GM12878 (cell line): Measurements from ENCODE around the gene CFHR2. TPM values are rescaled to one million over a fixed set of nuclear protein-coding genes. Genes with fewer than 3 reads are reported as not detected.

ENCODE experiments used
- ATAC-seq: fragments of 200-7000 bp; cut with Tn5 transposase; 3 replicates; pipeline ENCODE4 v1.9.1; 2020; ENCODE audit warnings: mild to moderate bottlenecking, moderate library complexity
- BruUV-seq: library from RNA; stranded (reverse); fragments of 400-500 nt; replicated peaks from 2 replicates; lab custom pipeline; 2021; lab: Mats Ljungman, UMichigan
- CTCF ChIA-PET: fragments of 300-600 bp; sonication (Branson Sonifier 250); formaldehyde crosslinking; extraction: SDS; loops from one replicate; lab custom pipeline; 2021; ENCODE audit warnings: inconsistent platforms; lab: Yijun Ruan, JAX
- POLR2A ChIA-PET: fragments of 350-600 bp; formaldehyde crosslinking; extraction: SDS; loops from one replicate; lab custom pipeline; 2021; ENCODE audit warnings: inconsistent platforms; lab: Charles Lee
- RAD21 ChIA-PET: fragments of 300-600 bp; sonication (Branson Sonifier 250); formaldehyde crosslinking; loops from one replicate; lab custom pipeline; 2023; ENCODE audit warnings: antibody characterized with exemption; ENCODE audit not compliant: unreplicated experiment; lab: Charles Lee
- SMC1A ChIA-PET: fragments of 300-600 bp; sonication (Branson Sonifier 250); formaldehyde crosslinking; loops from one replicate; lab custom pipeline; 2023; ENCODE audit not compliant: unreplicated experiment, uncharacterized antibody; lab: Charles Lee
- DNase-seq: peaks from one replicate; pipeline ENCODE4 v3.0.0-alpha.2; 2011; ENCODE audit warnings: low read depth, low spot score
- FAIRE-seq: peaks from 3 replicates; lab custom pipeline; 2011; peaks lifted over from hg19 to GRCh38; lab: Jason Lieb, UNC
- H2AFZ ChIP-seq: 2 replicates; pipeline ENCODE4 v1.6.0; 2011; ENCODE audit warnings: low read depth, low read length, control low read depth; ENCODE audit not compliant: control insufficient read depth
- H3K27ac ChIP-seq: 2 replicates; pipeline ENCODE4 v1.5.1; 2011; ENCODE audit warnings: control low read depth; ENCODE audit not compliant: control insufficient read depth, insufficient read depth
- H3K27me3 ChIP-seq, 2 experiments: replicated peaks in 1 of 2; 2 replicates each; pipeline versions ENCODE4 v1.6.0 to v1.6.1; 2011; ENCODE audit warnings: low read length in 1 of 2; ENCODE audit not compliant: control insufficient read depth in 2 of 2, insufficient read depth in 2 of 2
- H3K36me3 ChIP-seq, 2 experiments: 2 replicates each; pipeline ENCODE4 v1.5.1; 2011; ENCODE audit warnings: low read length in 1 of 2; ENCODE audit not compliant: control insufficient read depth in 2 of 2, insufficient read depth in 2 of 2
- H3K4me1 ChIP-seq: 2 replicates; pipeline ENCODE4 v1.6.1; 2011; ENCODE audit warnings: mild to moderate bottlenecking, low read length, moderate library complexity, mixed read lengths; ENCODE audit not compliant: control insufficient read depth, insufficient read depth
- H3K4me2 ChIP-seq: 2 replicates; pipeline ENCODE4 v1.6.0; 2011; ENCODE audit warnings: control low read depth; ENCODE audit not compliant: control insufficient read depth, insufficient read depth
- H3K4me3 ChIP-seq: fragments of 200-600 bp; sonication (generic); 2 replicates; pipeline ENCODE4 v1.5.1; 2016
- H3K79me2 ChIP-seq: 2 replicates; pipeline ENCODE4 v1.6.0; 2011; ENCODE audit warnings: low read length; ENCODE audit not compliant: control insufficient read depth, insufficient read depth
- H3K9ac ChIP-seq: 2 replicates; pipeline ENCODE4 v1.8.0; 2011; ENCODE audit warnings: low read length, control low read depth, mixed read lengths; ENCODE audit not compliant: control insufficient read depth, insufficient read depth
- H3K9me3 ChIP-seq: replicated peaks from 3 replicates; pipeline ENCODE4 v1.5.1; 2011; ENCODE audit warnings: mild to moderate bottlenecking, low read length; ENCODE audit not compliant: control insufficient read depth, insufficient read depth
- H4K20me1 ChIP-seq: 2 replicates; pipeline ENCODE4 v1.6.0; 2011; ENCODE audit not compliant: control insufficient read depth, insufficient read depth
- BCL11A ChIP-seq: IDR thresholded peaks from 2 replicates; pipeline ENCODE4 v1.6.1; 2011; ENCODE audit warnings: low read depth, low read length
- BRCA1 ChIP-seq: IDR thresholded peaks from 2 replicates; pipeline ENCODE4 v1.6.1; 2011; ENCODE audit warnings: low read depth, low read length, improper control_type of control experiment
- CEBPB ChIP-seq, 2 experiments: fragments of 150-350 bp in 1 of 2; IDR thresholded peaks; 2 replicates each; pipeline ENCODE4 v1.6.1; 2012 to 2014; ENCODE audit warnings: low read depth in 2 of 2, low read length in 2 of 2, borderline replicate concordance in 1 of 2, inconsistent platforms in 1 of 2
- E4F1 ChIP-seq: fragments of 450-650 bp; IDR thresholded peaks from 2 replicates; pipeline ENCODE4 v1.6.1; 2018; ENCODE audit warnings: borderline replicate concordance, mild to moderate bottlenecking; ENCODE audit not compliant: partially characterized antibody
- ESRRA ChIP-seq: IDR thresholded peaks from 2 replicates; pipeline ENCODE4 v1.6.1; 2012; ENCODE audit warnings: mild to moderate bottlenecking, low read length, improper control_type of control experiment
- FOXM1 ChIP-seq: IDR thresholded peaks from 2 replicates; pipeline ENCODE4 v1.6.1; 2012; ENCODE audit warnings: low read depth, mild to moderate bottlenecking, inconsistent platforms, low read length, moderate library complexity
- GATAD2B ChIP-seq: fragments of 450-650 bp; conservative IDR thresholded peaks from 2 replicates; pipeline ENCODE4 v1.6.1; 2017; ENCODE audit warnings: low read depth, mild to moderate bottlenecking, moderate library complexity
- HDGF ChIP-seq: fragments of 450-650 bp; IDR thresholded peaks from 2 replicates; pipeline ENCODE4 v1.6.1; 2016; ENCODE audit warnings: antibody characterized with exemption
- MYB ChIP-seq: fragments of 150-350 bp; IDR thresholded peaks from 2 replicates; pipeline ENCODE4 v1.6.1; 2014; ENCODE audit warnings: mild to moderate bottlenecking, low read depth, low read length, borderline replicate concordance
- MYC ChIP-seq: IDR thresholded peaks from 2 replicates; pipeline ENCODE4 v1.6.1; 2011; ENCODE audit warnings: mild to moderate bottlenecking, low read length, moderate library complexity, inconsistent platforms; ENCODE audit not compliant: insufficient read depth, insufficient replicate concordance, insufficient read length, severe bottlenecking
- NFIC ChIP-seq: IDR thresholded peaks from 2 replicates; pipeline ENCODE4 v1.6.1; 2012; ENCODE audit warnings: low read depth, mild to moderate bottlenecking, inconsistent platforms, low read length, moderate library complexity
- NFYB ChIP-seq: IDR thresholded peaks from 2 replicates; pipeline ENCODE4 v1.6.1; 2011; ENCODE audit warnings: low read depth, mild to moderate bottlenecking, low read length, improper control_type of control experiment, moderate library complexity; ENCODE audit not compliant: insufficient read depth
- PAX5 ChIP-seq: IDR thresholded peaks from 2 replicates; pipeline ENCODE4 v1.6.1; 2011; ENCODE audit warnings: low read depth, low read length, borderline replicate concordance
- PML ChIP-seq: IDR thresholded peaks from 2 replicates; pipeline ENCODE4 v1.6.1; 2012; ENCODE audit warnings: low read length, inconsistent platforms
- RAD21 ChIP-seq: IDR thresholded peaks from 2 replicates; pipeline ENCODE4 v1.6.1; 2011; ENCODE audit warnings: mild to moderate bottlenecking, low read depth, low read length, moderate library complexity; ENCODE audit not compliant: insufficient read depth
- RBBP5 ChIP-seq: fragments of 200-600 bp; sonication (generic); conservative IDR thresholded peaks from 2 replicates; pipeline ENCODE4 v1.6.1; 2016
- RCOR1 ChIP-seq: conservative IDR thresholded peaks from 2 replicates; pipeline ENCODE4 v1.6.1; 2012; ENCODE audit warnings: low read depth, low read length, improper control_type of control experiment
- RELA ChIP-seq: fragments of 450-650 bp; IDR thresholded peaks from 2 replicates; pipeline ENCODE4 v1.8.0; 2014; ENCODE audit warnings: borderline replicate concordance; ENCODE audit not compliant: partially characterized antibody
- SREBF1 ChIP-seq: IDR thresholded peaks from 2 replicates; pipeline ENCODE4 v1.6.1; 2012; ENCODE audit warnings: mild to moderate bottlenecking, low read length
- WGBS: methylation state at CpG from one replicate; pipeline ENCODE4 v1.1.6; 2016; ENCODE audit warnings: low lambda C conversion rate; ENCODE audit not compliant: insufficient replicate concordance, insufficient coverage; ENCODE audit errors: missing lambda C conversion rate; 5-methylcytosine and 5-hydroxymethylcytosine counted together
- in situ Hi-C: fragments of 300-500 bp; cut with MboI; formaldehyde crosslinking; loops from 9 replicates; pipeline ENCODE4 v1.14.3; 2018; ENCODE audit warnings: mixed read lengths
- intact Hi-C: fragments of 100-400 bp; cut with micrococcal nuclease; formaldehyde crosslinking; loops from one replicate; pipeline ENCODE4 v1.14.2; 2022; ENCODE audit not compliant: unreplicated experiment
- polyA plus RNA-seq, 11 experiments: library from polyadenylated mRNA; depleted of rRNA in 4 of 11; unstranded in 6 of 11; stranded (reverse) in 5 of 11; fragments of >200 nt; fragmentation: Nextera tagmentation in 4 of 11; fragmentation: Illumina TruSeq in 1 of 11; extraction: Ambion mirVana in 4 of 11; extraction: Trizol in 1 of 11; gene quantifications; 1 replicate in 1 of 11; 2 replicates in 10 of 11; pipeline versions ENCODE4 v1.2.1 to v1.2.3, GENCODE V29; 2011 to 2016; ENCODE audit warnings: inconsistent platforms in 2 of 11, missing spikeins in 2 of 11, low read depth in 1 of 11
- total RNA-seq, 4 experiments: library from RNA; depleted of rRNA in 3 of 4; stranded (reverse); fragments of >200 nt in 3 of 4; fragmentation: Illumina TruSeq in 1 of 4; extraction: Trizol in 1 of 4; gene quantifications; 2 replicates each; pipeline versions ENCODE4 v1.2.1 to v1.2.3, GENCODE V29; 2013 to 2021

CFHR2 gene
- total and polyA plus RNA-seq, 10 of the 15 experiments (the other 5 are each of a cell fraction or from before 2014, with no cell fraction given) = not detected

GRCh38 chr1:196954778-196955177 is 11.2 kb downstream of the CFHR2 start:
- 19% methylated on average over 2 of the region's 2 CpGs for WGBS
- H3K27me3 ChIP-seq = no peaks in the 10 kb centered on the region
- intact Hi-C loops = no loop called here

More at GRCh38 chr1:196954778-196955177, 11.2 kb downstream of the CFHR2 start:
- ChIA-PET POLR2A (no interaction called here), SMC1A (interaction anchor here (0.7 kb wide), 1 partner anchor 31 kb away, joined by 3 read pairs; no protein-coding TSS in a partner anchor), RAD21 (no interaction called here), CTCF (no interaction called here)
- no peaks in the 10 kb centered on the region for H3K36me3 ChIP-seq
- H3K27ac ChIP-seq = no peak overlapping the region
- H3K4me1 ChIP-seq = no peaks in the 10 kb centered on the region
- H3K4me3 ChIP-seq = no peak overlapping the region
- no peak overlapping the region for H2AFZ ChIP-seq
- H3K9ac ChIP-seq = no peak overlapping the region
- ATAC-seq (no peak), DNase-seq (no peak), FAIRE-seq (no peak)
- no peaks in the 10 kb centered on the region for H4K20me1 ChIP-seq
- no peak for TF ChIP-seq BRCA1
- TF ChIP-seq RELA = no peak
- no peak for TF ChIP-seq MYC
- no peak for TF ChIP-seq GATAD2B
- TF ChIP-seq NFYB = no peak
- no peak for TF ChIP-seq RCOR1
- no peak for TF ChIP-seq NFIC
- no peak for TF ChIP-seq PAX5
- TF ChIP-seq MYB = no peak
- TF ChIP-seq PML = no peak
- TF ChIP-seq RAD21 = no peak
- TF ChIP-seq FOXM1 = no peak
- TF ChIP-seq ESRRA = no peak
- no peak for TF ChIP-seq BCL11A
- TF ChIP-seq RBBP5 = no peak
- TF ChIP-seq E4F1 = no peak
- no peak for TF ChIP-seq SREBF1
- TF ChIP-seq CEBPB (IDR thresholded peaks at IDR 0.05; ENCODE audit: borderline replicate concordance in 1 of 2, low read depth in 2 of 2, low read length in 2 of 2) = no peak
- TF ChIP-seq HDGF = no peak
- BruUV-seq = no TSS peak
- no peaks in the 10 kb centered on the region for H3K9me3 ChIP-seq
- H3K4me2 ChIP-seq = no peak overlapping the region
- in situ Hi-C loops = no loop called here
- no peaks in the 10 kb centered on the region for H3K79me2 ChIP-seq
